ENCODE results near the gene SDK1. TPM values are rescaled to one million over a fixed set of nuclear protein-coding genes. Genes with fewer than 3 reads are reported as not detected.

Gene SDK1
- total RNA-seq, 2 experiments from 2014 or later, result 0.10 to 0.17 TPM

- no peak for DNase-seq
- ChIA-PET CTCF (no interaction called here), POLR2A (no interaction called here)
- peaks cover 27% of the 10 kb centered on the region for H3K9me3 Mint-ChIP-seq
- no peak overlapping the region for H3K4me3 Mint-ChIP-seq
- H3K36me3 Mint-ChIP-seq (ENCODE audit: low read depth), result peaks cover 3% of the 10 kb centered on the region
- H3K27me3 Mint-ChIP-seq, result peaks cover 3% of the 10 kb centered on the region
- H3K27ac Mint-ChIP-seq, result no peak overlapping the region
- H3K4me1 Mint-ChIP-seq, result no peaks in the 10 kb centered on the region
Observed at GRCh38 chr7:4123823-4124222, 822.8 kb downstream of the SDK1 start.

GRCh38 chr7:4124556-4125477 lies 823.8 kb downstream of the SDK1 start:
- ChIA-PET CTCF (no interaction called here), POLR2A (no interaction called here)
- Mint-ChIP-seq H3K27ac (no peak overlapping the region), H3K9me3 (peaks cover 22% of the 10 kb centered on the region), H3K36me3 (ENCODE audit: low read depth) (peaks cover 3% of the 10 kb centered on the region), H3K4me3 (no peak overlapping the region), H3K27me3 (peaks cover 3% of the 10 kb centered on the region), H3K4me1 (no peaks in the 10 kb centered on the region)
- no peak for DNase-seq

- Mint-ChIP-seq H3K36me3 (ENCODE audit: low read depth) (no peaks in the 10 kb centered on the region), H3K27me3 (no peaks in the 10 kb centered on the region), H3K4me1 (no peaks in the 10 kb centered on the region), H3K27ac (no peak overlapping the region), H3K4me3 (no peak overlapping the region), H3K9me3 (peaks cover 4% of the 10 kb centered on the region)
- DNase-seq, result no peak
- CTCF ChIA-PET, result no interaction called here
- POLR2A ChIA-PET, result no interaction called here
Observed at GRCh38 chr7:4127909-4128560, 827.0 kb downstream of the SDK1 start.

GRCh38 chr7:4129481-4130122 lies 828.5 kb downstream of the SDK1 start:
- ChIA-PET CTCF (no interaction called here), POLR2A (no interaction called here)
- no peak overlapping the region for H3K4me3 Mint-ChIP-seq

GRCh38 chr7:4131063-4131462 lies 830.0 kb downstream of the SDK1 start:
- no peak overlapping the region for H3K4me3 Mint-ChIP-seq
- no peaks in the 10 kb centered on the region for H3K9me3 Mint-ChIP-seq
- no peaks in the 10 kb centered on the region for H3K27me3 Mint-ChIP-seq
- no peak overlapping the region for H3K27ac Mint-ChIP-seq
- H3K36me3 Mint-ChIP-seq (ENCODE audit: low read depth), result no peaks in the 10 kb centered on the region
- CTCF ChIA-PET, result no interaction called here
- no peaks in the 10 kb centered on the region for H3K4me1 Mint-ChIP-seq
- DNase-seq, result no peak
- POLR2A ChIA-PET, result no interaction called here

More at GRCh38 chr7:4129481-4130122, 828.5 kb downstream of the SDK1 start:
- Mint-ChIP-seq H3K36me3 (ENCODE audit: low read depth) (no peaks in the 10 kb centered on the region), H3K27ac (no peak overlapping the region), H3K4me1 (no peaks in the 10 kb centered on the region), H3K9me3 (no peaks in the 10 kb centered on the region), H3K27me3 (no peaks in the 10 kb centered on the region)
- DNase-seq, result no peak

- H3K27ac Mint-ChIP-seq, result no peak overlapping the region
- H3K4me3 Mint-ChIP-seq, result no peak overlapping the region
- H3K9me3 Mint-ChIP-seq, result no peaks in the 10 kb centered on the region
- no peaks in the 10 kb centered on the region for H3K36me3 Mint-ChIP-seq (ENCODE audit: low read depth)
- H3K27me3 Mint-ChIP-seq, result no peaks in the 10 kb centered on the region
- DNase-seq, result no peak
- CTCF ChIA-PET, result no interaction called here
- H3K4me1 Mint-ChIP-seq, result no peaks in the 10 kb centered on the region
- POLR2A ChIA-PET, result no interaction called here
Observed at GRCh38 chr7:4132221-4132620, 831.2 kb downstream of the SDK1 start.

GRCh38 chr7:4133491-4134044 lies 832.5 kb downstream of the SDK1 start:
- H3K36me3 Mint-ChIP-seq (ENCODE audit: low read depth), result no peaks in the 10 kb centered on the region
- no peaks in the 10 kb centered on the region for H3K9me3 Mint-ChIP-seq
- ChIA-PET POLR2A (no interaction called here), CTCF (no interaction called here)
- no peak for DNase-seq
- no peak overlapping the region for H3K4me3 Mint-ChIP-seq
- H3K27ac Mint-ChIP-seq, result no peak overlapping the region
- H3K4me1 Mint-ChIP-seq, result no peaks in the 10 kb centered on the region
- H3K27me3 Mint-ChIP-seq, result no peaks in the 10 kb centered on the region

GRCh38 chr7:4134204-4134603 lies 833.2 kb downstream of the SDK1 start:
- Mint-ChIP-seq H3K4me3 (no peak overlapping the region), H3K27me3 (no peaks in the 10 kb centered on the region), H3K9me3 (no peaks in the 10 kb centered on the region), H3K27ac (no peak overlapping the region), H3K4me1 (no peaks in the 10 kb centered on the region), H3K36me3 (ENCODE audit: low read depth) (no peaks in the 10 kb centered on the region)
- ChIA-PET POLR2A (no interaction called here), CTCF (no interaction called here)
- no peak for DNase-seq

GRCh38 chr7:4134631-4135030 lies 833.6 kb downstream of the SDK1 start:
- no peak for DNase-seq
- CTCF ChIA-PET, result no interaction called here
- Mint-ChIP-seq H3K27me3 (no peaks in the 10 kb centered on the region), H3K4me3 (no peak overlapping the region), H3K4me1 (no peaks in the 10 kb centered on the region), H3K9me3 (no peaks in the 10 kb centered on the region), H3K36me3 (ENCODE audit: low read depth) (no peaks in the 10 kb centered on the region), H3K27ac (no peak overlapping the region)
- POLR2A ChIA-PET, result no interaction called here

- Mint-ChIP-seq H3K36me3 (ENCODE audit: low read depth) (no peaks in the 10 kb centered on the region), H3K4me1 (no peaks in the 10 kb centered on the region), H3K27ac (no peak overlapping the region), H3K9me3 (no peaks in the 10 kb centered on the region), H3K4me3 (no peak overlapping the region), H3K27me3 (no peaks in the 10 kb centered on the region)
- POLR2A ChIA-PET, result no interaction called here
- CTCF ChIA-PET, result no interaction called here
- no peak for DNase-seq
Observed at GRCh38 chr7:4135301-4135700, 834.2 kb downstream of the SDK1 start.

GRCh38 chr7:4136036-4136435 lies 835.0 kb downstream of the SDK1 start:
- Mint-ChIP-seq H3K27me3 (no peaks in the 10 kb centered on the region), H3K4me3 (no peak overlapping the region), H3K27ac (no peak overlapping the region), H3K9me3 (no peaks in the 10 kb centered on the region), H3K4me1 (no peaks in the 10 kb centered on the region), H3K36me3 (ENCODE audit: low read depth) (no peaks in the 10 kb centered on the region)
- ChIA-PET CTCF (no interaction called here), POLR2A (no interaction called here)
- DNase-seq, result no peak

GRCh38 chr7:4136501-4137110 lies 835.6 kb downstream of the SDK1 start:
- Mint-ChIP-seq H3K27me3 (no peaks in the 10 kb centered on the region), H3K27ac (no peak overlapping the region), H3K36me3 (ENCODE audit: low read depth) (no peaks in the 10 kb centered on the region), H3K9me3 (no peaks in the 10 kb centered on the region), H3K4me1 (no peaks in the 10 kb centered on the region), H3K4me3 (no peak overlapping the region)
- no peak for DNase-seq
- POLR2A ChIA-PET, result no interaction called here
- CTCF ChIA-PET, result no interaction called here

- ChIA-PET CTCF (no interaction called here), POLR2A (no interaction called here)
- H3K4me3 Mint-ChIP-seq, result no peak overlapping the region
- no peaks in the 10 kb centered on the region for H3K36me3 Mint-ChIP-seq (ENCODE audit: low read depth)
- H3K27me3 Mint-ChIP-seq, result no peaks in the 10 kb centered on the region
- H3K27ac Mint-ChIP-seq, result no peak overlapping the region
- H3K4me1 Mint-ChIP-seq, result no peaks in the 10 kb centered on the region
- H3K9me3 Mint-ChIP-seq, result no peaks in the 10 kb centered on the region
- no peak for DNase-seq
Observed at GRCh38 chr7:4137552-4137951, 836.5 kb downstream of the SDK1 start.

All from activated CD4-positive, alpha-beta T cell treated with anti-CD3 and anti-CD28 coated beads, Interleukin-2, amount 10 ng/mL, durations not matched to agents 7 days and 5 days (primary cell).